ENCODE measurements around the gene SYNPO2L.
"Not testable (repeated sequence)": the region's sequence is repeated elsewhere in the genome, so short reads cannot be mapped to it uniquely, and the experiment has no call there.

DNA sequence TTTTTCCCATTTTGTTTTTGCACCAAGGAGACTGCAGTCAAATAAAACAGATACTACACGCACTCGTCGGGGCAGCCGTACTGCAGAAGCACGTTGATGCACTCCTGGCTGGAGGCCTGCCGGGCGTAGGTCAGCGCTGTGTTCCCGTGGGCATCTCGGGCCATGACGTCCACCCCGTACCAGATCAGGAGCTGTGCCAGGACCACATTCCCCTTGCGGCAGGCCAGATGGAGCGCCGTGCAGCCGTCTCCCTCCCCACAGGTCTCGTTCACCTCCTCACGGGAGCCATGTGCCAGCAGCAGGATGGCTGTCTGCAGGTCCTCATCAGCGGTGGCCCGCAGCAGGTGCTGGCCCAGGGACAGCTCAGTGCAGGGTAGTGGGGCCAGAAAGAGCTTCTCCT, 18.7 kb upstream of the SYNPO2L start:
- TF ChIP-seq, protein P1, sequence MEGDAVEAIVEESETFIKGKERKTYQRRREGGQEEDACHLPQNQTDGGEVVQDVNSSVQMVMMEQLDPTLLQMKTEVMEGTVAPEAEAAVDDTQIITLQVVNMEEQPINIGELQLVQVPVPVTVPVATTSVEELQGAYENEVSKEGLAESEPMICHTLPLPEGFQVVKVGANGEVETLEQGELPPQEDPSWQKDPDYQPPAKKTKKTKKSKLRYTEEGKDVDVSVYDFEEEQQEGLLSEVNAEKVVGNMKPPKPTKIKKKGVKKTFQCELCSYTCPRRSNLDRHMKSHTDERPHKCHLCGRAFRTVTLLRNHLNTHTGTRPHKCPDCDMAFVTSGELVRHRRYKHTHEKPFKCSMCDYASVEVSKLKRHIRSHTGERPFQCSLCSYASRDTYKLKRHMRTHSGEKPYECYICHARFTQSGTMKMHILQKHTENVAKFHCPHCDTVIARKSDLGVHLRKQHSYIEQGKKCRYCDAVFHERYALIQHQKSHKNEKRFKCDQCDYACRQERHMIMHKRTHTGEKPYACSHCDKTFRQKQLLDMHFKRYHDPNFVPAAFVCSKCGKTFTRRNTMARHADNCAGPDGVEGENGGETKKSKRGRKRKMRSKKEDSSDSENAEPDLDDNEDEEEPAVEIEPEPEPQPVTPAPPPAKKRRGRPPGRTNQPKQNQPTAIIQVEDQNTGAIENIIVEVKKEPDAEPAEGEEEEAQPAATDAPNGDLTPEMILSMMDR (IDR thresholded peaks at IDR 0.05 in 8 of 11, conservative IDR thresholded peaks at IDR 0.05 in 3 of 11) = not testable (repeated sequence)
- not testable (repeated sequence) for TF ChIP-seq POLR2A (IDR thresholded peaks at IDR 0.05)
